Stimulated activated CD8-positive, alpha-beta memory T cell treated with anti-CD3 and anti-CD28 coated beads, Interleukin-12 subunit alpha, Interleukin-12 subunit beta, amount 100 ng/mL, for 4 hours (primary cell): ENCODE results near the gene MCF2L2.

ENCODE experiments used
- DNase-seq: peaks from one replicate; pipeline ENCODE4 v3.0.0-alpha.2; 2020; ENCODE audit warnings: low read depth

MCF2L2 gene

GRCh38 chr3:183369627-183370026 lies 58.8 kb downstream of the MCF2L2 start:
- no peak for DNase-seq

GRCh38 chr3:183369117-183369516 lies 59.3 kb downstream of the MCF2L2 start:
- DNase-seq: no peak

GRCh38 chr3:183360971-183361624 lies 67.3 kb downstream of the MCF2L2 start:
- DNase-seq: no peak

GRCh38 chr3:183359036-183359435 lies 69.4 kb downstream of the MCF2L2 start:
- DNase-seq: no peak

- no peak for DNase-seq
Measured at GRCh38 chr3:183357564-183358079, 70.8 kb downstream of the MCF2L2 start.

- no peak for DNase-seq
Measured at GRCh38 chr3:183356920-183357319, 71.5 kb downstream of the MCF2L2 start.

- DNase-seq: no peak
Measured at GRCh38 chr3:183354874-183355273, 73.5 kb downstream of the MCF2L2 start.

GRCh38 chr3:183354325-183354831 lies 74.0 kb downstream of the MCF2L2 start:
- no peak for DNase-seq

GRCh38 chr3:183353421-183353820 lies 75.0 kb downstream of the MCF2L2 start:
- DNase-seq: no peak

GRCh38 chr3:183350164-183350563 lies 78.3 kb downstream of the MCF2L2 start:
- DNase-seq: no peak

- DNase-seq: no peak
Measured at GRCh38 chr3:183349421-183350157, 78.8 kb downstream of the MCF2L2 start.

- DNase-seq: no peak
Measured at GRCh38 chr3:183342824-183343223, 85.6 kb downstream of the MCF2L2 start.

GRCh38 chr3:183341545-183342288 lies 86.7 kb downstream of the MCF2L2 start:
- no peak for DNase-seq

GRCh38 chr3:183340222-183340621 lies 88.2 kb downstream of the MCF2L2 start:
- no peak for DNase-seq

GRCh38 chr3:183339461-183340086 lies 88.8 kb downstream of the MCF2L2 start:
- no peak for DNase-seq

- DNase-seq: no peak
Measured at GRCh38 chr3:183338520-183338919, 89.9 kb downstream of the MCF2L2 start.

- no peak for DNase-seq
Measured at GRCh38 chr3:183332487-183332886, 95.9 kb downstream of the MCF2L2 start.

GRCh38 chr3:183331498-183331897 lies 96.9 kb downstream of the MCF2L2 start:
- DNase-seq: no peak

- no peak for DNase-seq
Measured at GRCh38 chr3:183330881-183331280, 97.5 kb downstream of the MCF2L2 start.

GRCh38 chr3:183329543-183329942 lies 98.9 kb downstream of the MCF2L2 start:
- no peak for DNase-seq

GRCh38 chr3:183328823-183329222 lies 99.6 kb downstream of the MCF2L2 start:
- no peak for DNase-seq

- DNase-seq: no peak
Measured at GRCh38 chr3:183328164-183328563, 100.3 kb downstream of the MCF2L2 start.
